Fibroblast of gingiva (primary cell): ENCODE data around the gene ARGLU1.

Source experiments
- DNase-seq: peaks from one replicate; pipeline ENCODE4 v3.0.0-alpha.2; 2011; ENCODE audit warnings: low read depth

The ARGLU1 gene

GRCh38 chr13:106499896-106500295, 68.0 kb downstream of the ARGLU1 start:
- DNase-seq: no peak

- no peak for DNase-seq
Observed at GRCh38 chr13:106499113-106499512, 68.8 kb downstream of the ARGLU1 start.

- DNase-seq: no peak
Observed at GRCh38 chr13:106498571-106498970, 69.4 kb downstream of the ARGLU1 start.

GRCh38 chr13:106498158-106498557, 69.8 kb downstream of the ARGLU1 start:
- no peak for DNase-seq

DNA sequence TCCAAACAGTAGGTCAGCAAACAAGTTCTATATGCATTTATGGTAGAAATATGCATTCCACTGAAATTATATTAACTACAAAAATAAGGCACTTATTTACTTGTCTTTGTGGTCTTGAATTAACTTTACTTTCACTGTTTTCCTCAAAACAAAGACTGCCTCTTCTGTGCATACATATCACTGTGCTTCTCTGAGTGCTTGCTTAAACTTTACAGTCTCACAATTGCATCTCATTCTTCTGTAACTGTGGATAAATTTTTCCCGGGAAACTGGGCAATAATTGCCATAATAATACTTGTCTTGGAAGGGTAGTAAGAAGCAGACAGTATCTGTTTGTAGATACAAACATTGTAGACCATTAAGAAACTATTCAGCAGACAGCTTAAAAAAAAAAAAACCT, 70.9 kb downstream of the ARGLU1 start:
- DNase-seq: no peak

- DNase-seq: no peak
Observed at GRCh38 chr13:106496072-106496997, 71.6 kb downstream of the ARGLU1 start.

DNA sequence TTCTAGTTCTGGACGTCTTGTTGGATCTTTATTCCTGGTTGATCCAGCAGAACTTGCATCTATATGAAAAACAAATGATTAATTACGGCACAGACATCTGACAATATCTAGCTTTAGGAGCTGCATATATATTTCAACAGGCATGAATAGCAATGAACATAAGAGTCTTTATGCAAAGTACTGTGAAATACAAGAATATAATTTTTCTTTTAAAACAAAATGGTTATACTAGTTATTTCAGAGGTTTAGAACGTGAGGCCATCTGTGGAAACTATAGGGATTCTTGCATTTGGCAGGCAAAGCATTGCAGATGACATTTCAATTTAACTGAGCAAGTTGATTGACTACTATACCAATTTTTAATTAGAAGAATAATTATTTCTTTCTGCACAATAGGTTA, 73.0 kb downstream of the ARGLU1 start:
- DNase-seq: no peak

DNA sequence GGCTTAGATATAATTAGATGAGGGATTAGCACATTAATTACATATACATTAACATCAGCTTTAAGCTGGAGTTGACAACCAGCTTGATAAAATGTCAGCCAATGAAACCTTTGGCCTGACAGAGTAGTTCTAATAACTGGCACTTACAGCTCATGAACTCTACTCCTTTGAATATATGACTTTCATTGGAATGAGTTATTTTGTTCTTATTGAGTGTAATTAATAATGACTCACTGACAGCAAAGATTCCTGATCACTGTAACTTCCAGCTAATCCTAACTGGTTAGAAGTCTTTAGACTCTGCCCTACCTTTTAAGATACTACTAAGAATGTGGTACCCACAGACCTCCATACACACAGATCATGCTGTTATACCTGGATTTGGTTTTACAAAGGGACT, 73.4 kb downstream of the ARGLU1 start:
- DNase-seq: no peak

DNA sequence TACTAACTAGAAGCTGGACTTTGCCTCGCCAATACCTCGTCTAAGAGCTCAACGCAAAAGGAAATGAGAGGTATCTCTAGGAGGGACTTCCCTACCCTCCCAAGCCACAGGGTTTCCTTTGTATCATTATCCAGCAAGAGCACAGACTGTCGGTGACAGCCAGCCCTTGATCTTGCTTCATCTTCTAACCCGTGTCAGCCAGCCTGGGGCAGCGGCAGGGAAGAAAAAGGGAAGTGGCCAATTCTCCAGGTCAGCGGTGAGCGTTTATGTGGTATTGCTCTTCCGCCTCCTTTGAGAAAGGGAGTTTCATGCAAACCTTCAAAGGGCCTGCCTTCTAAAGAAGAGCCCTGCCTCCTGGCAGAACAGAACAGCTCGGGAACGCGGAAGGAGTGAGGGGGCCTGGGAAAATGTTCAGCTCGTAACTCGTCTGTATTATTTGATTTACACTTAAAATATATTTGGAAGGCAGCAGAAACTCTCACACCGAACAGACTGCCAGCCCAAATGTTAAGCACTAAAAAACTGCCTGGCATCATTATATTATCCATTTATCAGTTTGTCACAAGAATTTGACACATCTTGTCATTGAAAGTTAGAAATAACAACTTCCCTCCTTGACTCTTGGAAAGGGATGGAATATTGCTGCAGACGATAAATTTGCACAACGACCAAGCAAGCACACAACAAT, 74.3 kb downstream of the ARGLU1 start:
- DNase-seq: no peak

GRCh38 chr13:106492588-106493475, 75.1 kb downstream of the ARGLU1 start:
- no peak for DNase-seq

- DNase-seq: no peak
Observed at GRCh38 chr13:106491928-106492587, 75.9 kb downstream of the ARGLU1 start.
